ENCODE data around the gene PSME3.

Gene PSME3

GRCh38 chr17:42817866-42818265 is 15.3 kb upstream of the PSME3 start:
- no peak for TF ChIP-seq EZH2 (IDR thresholded peaks at IDR 0.05; ENCODE audit: borderline replicate concordance, low read depth, low read length, severe bottlenecking)
- TF ChIP-seq, protein P1, sequence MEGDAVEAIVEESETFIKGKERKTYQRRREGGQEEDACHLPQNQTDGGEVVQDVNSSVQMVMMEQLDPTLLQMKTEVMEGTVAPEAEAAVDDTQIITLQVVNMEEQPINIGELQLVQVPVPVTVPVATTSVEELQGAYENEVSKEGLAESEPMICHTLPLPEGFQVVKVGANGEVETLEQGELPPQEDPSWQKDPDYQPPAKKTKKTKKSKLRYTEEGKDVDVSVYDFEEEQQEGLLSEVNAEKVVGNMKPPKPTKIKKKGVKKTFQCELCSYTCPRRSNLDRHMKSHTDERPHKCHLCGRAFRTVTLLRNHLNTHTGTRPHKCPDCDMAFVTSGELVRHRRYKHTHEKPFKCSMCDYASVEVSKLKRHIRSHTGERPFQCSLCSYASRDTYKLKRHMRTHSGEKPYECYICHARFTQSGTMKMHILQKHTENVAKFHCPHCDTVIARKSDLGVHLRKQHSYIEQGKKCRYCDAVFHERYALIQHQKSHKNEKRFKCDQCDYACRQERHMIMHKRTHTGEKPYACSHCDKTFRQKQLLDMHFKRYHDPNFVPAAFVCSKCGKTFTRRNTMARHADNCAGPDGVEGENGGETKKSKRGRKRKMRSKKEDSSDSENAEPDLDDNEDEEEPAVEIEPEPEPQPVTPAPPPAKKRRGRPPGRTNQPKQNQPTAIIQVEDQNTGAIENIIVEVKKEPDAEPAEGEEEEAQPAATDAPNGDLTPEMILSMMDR (IDR thresholded peaks at IDR 0.05; ENCODE audit: borderline replicate concordance, extremely low read depth, low read length, poor library complexity, severe bottlenecking), result no peak
- H3K27ac ChIP-seq (ENCODE audit: low read length), result no peak overlapping the region
- no peak overlapping the region for H3K4me3 ChIP-seq (ENCODE audit: low read depth in 1 of 2, low read length in 2 of 2)
- no peak for ATAC-seq (ENCODE audit: insufficient read depth, low read depth)
- H3K9ac ChIP-seq (ENCODE audit: low read depth, low read length), result no peak overlapping the region
- H3K79me2 ChIP-seq (ENCODE audit: insufficient read depth, low read length), result peaks cover 20% of the 10 kb centered on the region
- no peaks in the 10 kb centered on the region for H4K20me1 ChIP-seq (ENCODE audit: insufficient read depth, low read length)
- H2AFZ ChIP-seq (ENCODE audit: low read depth, low read length), result no peak overlapping the region
- no peaks in the 10 kb centered on the region for H3K27me3 ChIP-seq (ENCODE audit: insufficient read depth, low read length, poor library complexity)
- H3K36me3 ChIP-seq (ENCODE audit: insufficient read depth, low read length), result peaks cover 92% of the 10 kb centered on the region
- H3K4me2 ChIP-seq (ENCODE audit: insufficient read depth, low read length), result no peak overlapping the region
- H3K4me1 ChIP-seq (ENCODE audit: insufficient read depth, low read length), result peaks cover 11% of the 10 kb centered on the region
- no peaks in the 10 kb centered on the region for H3K9me3 ChIP-seq (ENCODE audit: insufficient read depth, low read length, severe bottlenecking)
- no peak for DNase-seq

DNA sequence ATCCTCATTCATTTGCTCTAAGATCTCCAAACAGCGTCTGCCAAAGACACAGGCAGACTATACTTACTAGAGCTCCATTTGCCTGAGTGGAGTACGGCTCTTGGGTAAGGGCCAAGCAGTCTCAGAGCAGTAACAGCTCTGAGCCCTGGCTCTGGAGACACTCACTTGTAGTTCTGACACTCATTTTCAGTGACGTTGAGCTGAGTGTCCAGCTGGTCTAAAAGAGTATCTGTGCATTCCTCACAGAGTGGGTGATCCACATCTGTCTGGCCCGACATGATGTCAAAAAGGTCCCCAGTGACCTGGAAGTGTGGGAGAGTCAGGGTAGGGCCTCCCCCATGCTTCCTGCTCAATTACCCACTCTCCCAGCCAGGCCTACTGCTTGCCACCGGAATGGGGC is 14.8 kb upstream of the PSME3 start:
- Histone ChIP-seq H4K20me1 (ENCODE audit: insufficient read depth, low read length) (no peaks in the 10 kb centered on the region), H3K9ac (ENCODE audit: low read depth, low read length) (no peak overlapping the region), H3K27me3 (ENCODE audit: insufficient read depth, low read length, poor library complexity) (no peaks in the 10 kb centered on the region), H3K79me2 (ENCODE audit: insufficient read depth, low read length) (peaks cover 25% of the 10 kb centered on the region), H3K4me1 (ENCODE audit: insufficient read depth, low read length) (peaks cover 16% of the 10 kb centered on the region), H3K4me3 (ENCODE audit: low read depth in 1 of 2, low read length in 2 of 2) (no peak overlapping the region), H3K9me3 (ENCODE audit: insufficient read depth, low read length, severe bottlenecking) (no peaks in the 10 kb centered on the region), H3K36me3 (ENCODE audit: insufficient read depth, low read length) (peaks cover 88% of the 10 kb centered on the region), H2AFZ (ENCODE audit: low read depth, low read length) (no peak overlapping the region), H3K27ac (ENCODE audit: low read length) (no peak overlapping the region), H3K4me2 (ENCODE audit: insufficient read depth, low read length) (no peak overlapping the region)
- DNase-seq (no peak), ATAC-seq (ENCODE audit: insufficient read depth, low read depth) (no peak)
- TF ChIP-seq, protein P1 (IDR thresholded peaks at IDR 0.05; ENCODE audit: borderline replicate concordance, extremely low read depth, low read length, poor library complexity, severe bottlenecking), result no peak
- TF ChIP-seq EZH2 (IDR thresholded peaks at IDR 0.05; ENCODE audit: borderline replicate concordance, low read depth, low read length, severe bottlenecking), result no peak

DNA sequence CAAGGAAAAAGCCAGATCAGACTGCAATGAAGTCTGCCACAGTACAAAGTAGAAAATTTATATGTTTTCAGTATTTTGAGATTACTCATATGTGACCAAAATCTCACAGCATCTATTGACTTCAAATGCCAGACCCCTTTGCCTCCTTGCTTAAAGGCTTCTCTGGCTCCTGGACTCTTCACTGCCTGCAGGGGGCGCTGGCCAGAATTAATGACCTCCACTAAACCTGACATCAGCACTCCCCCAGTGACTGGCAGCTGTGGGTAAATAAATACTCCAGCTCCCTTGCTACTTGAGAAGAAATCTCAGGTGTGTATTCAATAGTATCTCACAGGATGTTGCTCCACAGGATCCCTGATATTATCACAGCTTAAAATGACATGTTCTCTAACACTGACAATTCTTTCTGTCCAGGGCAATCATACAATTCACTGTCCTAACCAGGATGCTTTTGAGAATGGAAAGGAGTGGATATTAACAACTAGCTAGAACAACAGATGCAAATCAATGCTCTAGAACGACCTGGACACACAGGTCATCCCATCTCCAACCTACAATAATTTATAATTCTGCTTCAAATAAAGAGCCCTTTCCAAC is 13.2 kb upstream of the PSME3 start:
- TF ChIP-seq, protein P1 (IDR thresholded peaks at IDR 0.05; ENCODE audit: borderline replicate concordance, extremely low read depth, low read length, poor library complexity, severe bottlenecking), result peak; percentile 77
- TF ChIP-seq EZH2 (IDR thresholded peaks at IDR 0.05; ENCODE audit: borderline replicate concordance, low read depth, low read length, severe bottlenecking), result no peak
- H3K79me2 ChIP-seq (ENCODE audit: insufficient read depth, low read length), result peaks cover 32% of the 10 kb centered on the region
- DNase-seq (peak; percentile 66), ATAC-seq (ENCODE audit: insufficient read depth, low read depth) (peak; percentile 39; the same call in 1 of the 3 replicates)
- H3K27ac ChIP-seq (ENCODE audit: low read length), result no peak overlapping the region
- H3K4me1 ChIP-seq (ENCODE audit: insufficient read depth, low read length), result peaks cover 28% of the 10 kb centered on the region
- no peaks in the 10 kb centered on the region for H4K20me1 ChIP-seq (ENCODE audit: insufficient read depth, low read length)
- no peak overlapping the region for H3K4me3 ChIP-seq (ENCODE audit: low read depth in 1 of 2, low read length in 2 of 2)
- H3K27me3 ChIP-seq (ENCODE audit: insufficient read depth, low read length, poor library complexity), result no peaks in the 10 kb centered on the region
- no peak overlapping the region for H2AFZ ChIP-seq (ENCODE audit: low read depth, low read length)
- no peak overlapping the region for H3K9ac ChIP-seq (ENCODE audit: low read depth, low read length)
- peaks cover 76% of the 10 kb centered on the region for H3K36me3 ChIP-seq (ENCODE audit: insufficient read depth, low read length)
- no peaks in the 10 kb centered on the region for H3K9me3 ChIP-seq (ENCODE audit: insufficient read depth, low read length, severe bottlenecking)
- H3K4me2 ChIP-seq (ENCODE audit: insufficient read depth, low read length), result no peak overlapping the region

All from DND-41 (cell line).